B cell (primary cell): Measurements from ENCODE around the gene ZFPM1. TPM values are rescaled to one million over a fixed set of nuclear protein-coding genes. Genes with fewer than 3 reads are reported as not detected.

ENCODE experiments used
- ATAC-seq: fragments of 200-7000 bp; cut with Tn5 transposase; one replicate; pipeline ENCODE4 v1.10.0; 2021; ENCODE audit warnings: low read depth, mild to moderate bottlenecking, moderate number of reproducible peaks, moderate library complexity
- CTCF ChIA-PET: fragments of 350-600 bp; sonication (Branson Sonifier 250); formaldehyde crosslinking; loops from one replicate; lab custom pipeline; 2021; ENCODE audit warnings: antibody characterized with exemption, inconsistent platforms; lab: Charles Lee
- POLR2A ChIA-PET: fragments of 350-600 bp; sonication (Branson Sonifier 250); formaldehyde crosslinking; loops from one replicate; lab custom pipeline; 2021; ENCODE audit warnings: antibody characterized with exemption; lab: Charles Lee
- DNase-seq: peaks from one replicate; pipeline ENCODE4 v3.0.0; 2013
- H2AFZ ChIP-seq: 2 replicates; pipeline ENCODE4 v1.6.1; 2012; ENCODE audit warnings: mild to moderate bottlenecking, low read depth, low read length; ENCODE audit not compliant: insufficient read depth, poor library complexity, severe bottlenecking
- H3K27ac ChIP-seq, 2 donors: 1 replicate in 1 of 2; 2 replicates in 1 of 2; pipeline ENCODE4 v1.5.1; 2012 to 2013; ENCODE audit warnings: low read length in 2 of 2, mild to moderate bottlenecking in 2 of 2, moderate library complexity in 1 of 2
- H3K27me3 ChIP-seq, 4 experiments: fragments of 200-600 bp in 1 of 4; sonication (generic) in 1 of 4; replicated peaks in 1 of 4; 1 replicate in 2 of 4; 2 replicates in 2 of 4; pipeline versions ENCODE4 v1.6.1 to v1.7.0; 2013 to 2016; ENCODE audit warnings: low read length in 3 of 4, mild to moderate bottlenecking in 2 of 4, mixed read lengths in 1 of 4, moderate library complexity in 1 of 4; ENCODE audit not compliant: insufficient read depth in 4 of 4, control insufficient read depth in 3 of 4; ENCODE audit errors: control extremely low read depth in 1 of 4
- H3K36me3 ChIP-seq, 2 experiments: replicated peaks in 1 of 2; 1 replicate in 1 of 2; 2 replicates in 1 of 2; pipeline versions ENCODE4 v1.6.1 to v1.7.1; 2013; ENCODE audit warnings: low read length in 1 of 2; ENCODE audit not compliant: insufficient read depth in 2 of 2, control insufficient read depth in 1 of 2; ENCODE audit errors: control extremely low read depth in 1 of 2, extremely low read depth in 1 of 2
- H3K4me1 ChIP-seq, 2 donors: fragments of 200-600 bp in 1 of 2; sonication (generic) in 1 of 2; 1 replicate in 1 of 2; 2 replicates in 1 of 2; pipeline versions ENCODE4 v1.5.1 to v1.6.1; 2013 to 2017; ENCODE audit warnings: low read length in 2 of 2; ENCODE audit not compliant: control insufficient read depth in 2 of 2, insufficient read depth in 2 of 2
- H3K4me2 ChIP-seq: replicated peaks from 2 replicates; pipeline ENCODE3; 2012; ENCODE audit warnings: mild to moderate bottlenecking, low read depth, low read length; ENCODE audit not compliant: poor library complexity, severe bottlenecking
- H3K4me3 ChIP-seq, 5 experiments: fragments of 200-600 bp in 1 of 5; sonication (generic) in 1 of 5; 1 replicate in 3 of 5; 2 replicates in 2 of 5; pipeline versions ENCODE4 v1.5.1 to v1.7.0; 2011 to 2016; ENCODE audit warnings: low read length in 4 of 5, mild to moderate bottlenecking in 4 of 5, low read depth in 2 of 5, control low read depth in 1 of 5, moderate library complexity in 1 of 5; ENCODE audit not compliant: insufficient read depth in 1 of 5; ENCODE audit errors: control extremely low read depth in 1 of 5, extremely low read depth in 1 of 5
- H3K79me2 ChIP-seq: fragments of 200-600 bp; sonication (generic); one replicate; pipeline ENCODE4 v1.6.0; 2016; ENCODE audit warnings: low read length; ENCODE audit not compliant: control insufficient read depth, insufficient read depth
- H3K9ac ChIP-seq: fragments of 200-600 bp; sonication (generic); 2 replicates; pipeline ENCODE4 v1.6.1; 2017; ENCODE audit warnings: mild to moderate bottlenecking, low read length, moderate library complexity
- H3K9me3 ChIP-seq, 3 donors: one replicate each; pipeline versions ENCODE4 v1.6.1 to v1.7.1; 2013; ENCODE audit warnings: low read length in 2 of 3; ENCODE audit not compliant: control insufficient read depth in 2 of 3, insufficient read depth in 1 of 3; ENCODE audit errors: control extremely low read depth in 1 of 3
- H4K20me1 ChIP-seq: 2 replicates; pipeline ENCODE4 v1.6.0; 2012; ENCODE audit warnings: mild to moderate bottlenecking, low read length; ENCODE audit not compliant: insufficient read depth, control insufficient read depth, poor library complexity, severe bottlenecking
- H3K27ac Mint-ChIP-seq: one replicate; pipeline ENCODE4 v1.8.0; 2021; ENCODE audit warnings: mixed read lengths
- H3K27me3 Mint-ChIP-seq: one replicate; pipeline ENCODE4 v1.8.0; 2021; ENCODE audit warnings: mixed read lengths
- H3K4me1 Mint-ChIP-seq: one replicate; pipeline ENCODE4 v1.8.0; 2021; ENCODE audit warnings: mixed read lengths
- H3K4me3 Mint-ChIP-seq: one replicate; pipeline ENCODE4 v1.8.0; 2021; ENCODE audit warnings: mixed read lengths
- H3K9me3 Mint-ChIP-seq: one replicate; pipeline ENCODE4 v1.8.0; 2022; ENCODE audit warnings: mixed read lengths; ENCODE audit not compliant: insufficient read depth
- EZH2 ChIP-seq: IDR thresholded peaks from 2 replicates; pipeline ENCODE4 v1.6.1; 2012; ENCODE audit warnings: borderline replicate concordance, low read depth, mild to moderate bottlenecking, moderate library complexity, low read length; ENCODE audit not compliant: insufficient read depth, poor library complexity, severe bottlenecking
- WGBS: methylation state at CpG from one replicate; pipeline ENCODE4 v1.1.5; 2013; ENCODE audit warnings: missing lambda C conversion rate; ENCODE audit not compliant: insufficient coverage; 5-methylcytosine and 5-hydroxymethylcytosine counted together
- intact Hi-C: fragments of 100-400 bp; cut with micrococcal nuclease; formaldehyde crosslinking; loops from one replicate; pipeline ENCODE4 v1.10.0; 2022
- polyA plus RNA-seq: library from polyadenylated mRNA; depleted of rRNA; stranded (reverse); fragments of >200 nt; gene quantifications from 2 replicates; pipeline ENCODE4 v1.2.3, GENCODE V29; 2012
- total RNA-seq, 2 donors: library from RNA; stranded (reverse); fragments of 120-200 nt in 1 of 2; gene quantifications; 1 replicate in 1 of 2; 2 replicates in 1 of 2; pipeline versions ENCODE4 v1.2.3 to v1.2.4, GENCODE V29; 2013 to 2022
- TF ChIP-seq, protein P1 (sequence below): fragments of 200-600 bp; IDR thresholded peaks from one replicate; pipeline ENCODE4 v1.8.0; 2022; ENCODE audit warnings: antibody characterized with exemption, mild to moderate bottlenecking

The ZFPM1 gene
- total and polyA plus RNA-seq, 2 donors (not counting 1 experiment from before 2014, with no cell fraction given) = 4.3 to 34.6 TPM

DNA sequence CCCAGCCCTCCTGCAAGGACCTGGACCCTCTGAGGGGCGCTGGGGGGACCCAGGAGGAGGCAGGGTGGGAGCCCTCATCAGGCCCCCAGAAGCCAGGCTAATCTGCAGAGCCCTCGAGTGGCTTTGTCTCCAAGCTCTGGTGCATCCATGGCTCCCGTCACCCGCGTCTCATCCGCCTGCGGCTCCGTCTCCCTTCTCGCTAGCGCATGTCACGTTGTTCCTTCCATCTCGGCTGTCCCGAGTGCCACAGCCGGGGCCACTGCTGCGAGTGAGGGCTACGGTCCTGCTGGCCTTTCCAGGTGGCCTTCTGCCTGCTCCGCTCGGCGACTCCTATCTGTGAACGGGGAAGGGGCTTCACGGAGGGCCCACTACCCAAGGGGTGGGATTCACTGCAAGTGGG lies 53.6 kb downstream of the ZFPM1 start:
- peaks cover 6% of the 10 kb centered on the region for H4K20me1 ChIP-seq
- TF ChIP-seq, protein P1, sequence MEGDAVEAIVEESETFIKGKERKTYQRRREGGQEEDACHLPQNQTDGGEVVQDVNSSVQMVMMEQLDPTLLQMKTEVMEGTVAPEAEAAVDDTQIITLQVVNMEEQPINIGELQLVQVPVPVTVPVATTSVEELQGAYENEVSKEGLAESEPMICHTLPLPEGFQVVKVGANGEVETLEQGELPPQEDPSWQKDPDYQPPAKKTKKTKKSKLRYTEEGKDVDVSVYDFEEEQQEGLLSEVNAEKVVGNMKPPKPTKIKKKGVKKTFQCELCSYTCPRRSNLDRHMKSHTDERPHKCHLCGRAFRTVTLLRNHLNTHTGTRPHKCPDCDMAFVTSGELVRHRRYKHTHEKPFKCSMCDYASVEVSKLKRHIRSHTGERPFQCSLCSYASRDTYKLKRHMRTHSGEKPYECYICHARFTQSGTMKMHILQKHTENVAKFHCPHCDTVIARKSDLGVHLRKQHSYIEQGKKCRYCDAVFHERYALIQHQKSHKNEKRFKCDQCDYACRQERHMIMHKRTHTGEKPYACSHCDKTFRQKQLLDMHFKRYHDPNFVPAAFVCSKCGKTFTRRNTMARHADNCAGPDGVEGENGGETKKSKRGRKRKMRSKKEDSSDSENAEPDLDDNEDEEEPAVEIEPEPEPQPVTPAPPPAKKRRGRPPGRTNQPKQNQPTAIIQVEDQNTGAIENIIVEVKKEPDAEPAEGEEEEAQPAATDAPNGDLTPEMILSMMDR = no peak
- TF ChIP-seq EZH2 = no peak
- WGBS = 95% methylated on average over 21 of the region's 21 CpGs
- no peak overlapping the region for H3K4me3 Mint-ChIP-seq
- intact Hi-C loops = no loop called here
- no peak for ATAC-seq
- ChIA-PET CTCF (no interaction called here), POLR2A (no interaction called here)
- no peaks in the 10 kb centered on the region for H3K27me3 Mint-ChIP-seq
- H3K27ac Mint-ChIP-seq = no peak overlapping the region
- no peaks in the 10 kb centered on the region for H3K9me3 ChIP-seq
- H3K27me3 ChIP-seq = no peaks in the 10 kb centered on the region
- H3K79me2 ChIP-seq = no peaks in the 10 kb centered on the region
- no peak overlapping the region for H3K9ac ChIP-seq
- H3K4me1 ChIP-seq = no peaks in the 10 kb centered on the region
- peaks cover 0 to 3% of the 10 kb centered on the region in 2 experiments for H3K36me3 ChIP-seq
- H3K9me3 Mint-ChIP-seq = no peaks in the 10 kb centered on the region
- no peaks in the 10 kb centered on the region for H3K4me1 Mint-ChIP-seq
- H3K27ac ChIP-seq = no peak overlapping the region
- no peak overlapping the region for H3K4me3 ChIP-seq
- no peak for DNase-seq
- H3K4me2 ChIP-seq = no peak overlapping the region
- H2AFZ ChIP-seq = no peak overlapping the region

DNA sequence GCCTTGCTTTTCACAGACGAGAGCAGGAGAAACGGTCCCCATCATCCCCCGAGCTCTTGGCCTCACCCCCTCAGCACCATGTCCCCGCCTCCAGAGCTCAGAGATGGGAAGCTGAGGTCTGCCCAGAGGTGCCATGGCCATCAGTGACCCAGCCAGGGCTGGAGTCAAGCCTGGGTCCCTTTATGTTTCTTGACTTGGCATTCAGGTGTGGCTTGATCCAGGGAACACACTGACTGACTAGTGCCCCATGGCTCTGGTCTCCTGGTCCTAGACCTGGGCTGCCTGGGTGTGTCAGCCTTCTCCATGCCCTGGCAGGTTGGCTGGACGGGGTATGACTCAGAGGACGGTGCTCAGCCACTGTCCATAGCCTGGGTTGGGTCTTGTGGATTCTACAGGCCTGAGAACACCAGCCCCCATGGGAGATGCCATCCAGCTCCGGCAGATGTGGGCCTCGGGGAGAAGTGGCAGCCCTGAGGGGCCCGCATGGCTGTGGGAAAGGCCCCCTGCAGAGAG lies 54.2 kb downstream of the ZFPM1 start:
- Histone ChIP-seq H2AFZ (no peak overlapping the region), H3K79me2 (no peaks in the 10 kb centered on the region), H4K20me1 (peaks cover 6% of the 10 kb centered on the region), H3K4me2 (no peak overlapping the region), H3K9ac (no peak overlapping the region), H3K4me1 (no peaks in the 10 kb centered on the region), H3K9me3 (no peaks in the 10 kb centered on the region), H3K27ac (no peak overlapping the region), H3K36me3 (peaks cover 0 to 3% of the 10 kb centered on the region in 2 experiments), H3K27me3 (no peaks in the 10 kb centered on the region), H3K4me3 (no peak overlapping the region)
- 91% methylated on average over 9 of the region's 9 CpGs for WGBS
- ATAC-seq = no peak
- no peaks in the 10 kb centered on the region for H3K4me1 Mint-ChIP-seq
- H3K9me3 Mint-ChIP-seq = no peaks in the 10 kb centered on the region
- H3K27ac Mint-ChIP-seq = no peak overlapping the region
- H3K27me3 Mint-ChIP-seq = no peaks in the 10 kb centered on the region
- no peak for TF ChIP-seq EZH2
- TF ChIP-seq, protein P1 = no peak
- ChIA-PET CTCF (no interaction called here), POLR2A (no interaction called here)
- no peak for DNase-seq
- no peak overlapping the region for H3K4me3 Mint-ChIP-seq
- intact Hi-C loops = no loop called here
